DMS53 treated with DMSO at 0.1 percent for 48 hours (cell line): ENCODE data around the gene ESPL1.
"Not testable (repeated sequence)": the region's sequence is repeated elsewhere in the genome, so short reads cannot be mapped to it uniquely, and the experiment has no call there.

ENCODE experiments used
- DNase-seq: peaks from one replicate; lab custom pipeline; 2025; ENCODE audit not compliant: unreplicated experiment; lab: John Stamatoyannopoulos, UW

ESPL1 gene

GRCh38 chr12:53297106-53297505 lies 29.0 kb downstream of the ESPL1 start:
- not testable (repeated sequence) for DNase-seq

- DNase-seq: no peak
Measured at GRCh38 chr12:53298164-53298563, 30.1 kb downstream of the ESPL1 start.

GRCh38 chr12:53299101-53299453 lies 31.0 kb downstream of the ESPL1 start:
- DNase-seq: no peak

DNA sequence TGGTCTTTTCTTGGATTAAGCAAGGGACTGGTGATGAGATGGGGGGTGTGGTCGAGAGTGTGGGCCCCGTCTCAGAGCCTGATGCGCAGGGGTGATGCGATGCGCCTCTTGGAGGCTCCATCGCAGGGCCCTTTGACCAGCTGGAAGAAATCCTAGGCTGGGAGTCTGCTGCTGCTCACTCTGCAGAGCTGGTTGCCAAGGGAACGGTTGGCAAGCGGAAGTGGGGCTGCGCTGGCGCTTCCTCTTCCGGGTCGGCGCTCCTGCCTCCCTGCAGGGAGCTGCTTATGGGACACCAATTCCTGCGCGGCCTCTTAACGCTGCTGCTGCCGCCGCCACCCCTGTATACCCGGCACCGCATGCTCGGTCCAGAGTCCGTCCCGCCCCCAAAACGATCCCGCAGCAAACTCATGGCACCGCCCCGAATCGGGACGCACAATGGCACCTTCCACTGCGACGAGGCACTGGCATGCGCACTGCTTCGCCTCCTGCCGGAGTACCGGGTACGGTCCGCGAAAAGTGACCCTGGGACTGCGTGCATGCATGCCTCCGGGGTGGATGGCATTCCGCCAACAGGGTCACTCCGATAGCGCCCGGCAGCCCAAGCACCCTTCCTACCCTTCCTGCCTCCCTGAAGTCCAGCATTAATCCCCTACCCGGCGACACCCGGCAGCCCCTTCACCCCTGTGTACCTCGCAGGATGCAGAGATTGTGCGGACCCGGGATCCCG lies 31.5 kb downstream of the ESPL1 start, which contains the start of gene MYG1:
MYG1 (plus strand) TSS at position 242 of the 727 bp plus-strand sequence; CDS start at position 285, 43 bp downstream.
- peak; percentile 82 for DNase-seq

- no peak for DNase-seq
Measured at GRCh38 chr12:53300187-53300586, 32.1 kb downstream of the ESPL1 start.

GRCh38 chr12:53302903-53303302 lies 34.8 kb downstream of the ESPL1 start:
- DNase-seq: no peak

DNA sequence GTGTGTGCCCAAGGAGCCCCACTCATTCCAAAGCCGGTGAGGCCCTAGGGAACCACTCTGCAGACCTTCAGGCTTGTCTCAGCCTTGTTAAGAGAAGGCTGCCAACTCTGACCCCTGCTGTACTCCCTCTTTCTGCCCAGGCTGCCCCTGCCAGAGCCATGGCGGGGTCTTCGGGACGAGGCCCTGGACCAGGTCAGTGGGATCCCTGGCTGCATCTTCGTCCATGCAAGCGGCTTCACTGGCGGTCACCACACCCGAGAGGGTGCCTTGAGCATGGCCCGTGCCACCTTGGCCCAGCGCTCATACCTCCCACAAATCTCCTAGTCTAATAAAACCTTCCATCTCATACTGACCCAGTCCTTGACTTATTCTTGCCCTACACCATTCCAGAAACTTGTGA lies 38.7 kb downstream of the ESPL1 start:
- no peak for DNase-seq

GRCh38 chr12:53308276-53308675 lies 40.2 kb downstream of the ESPL1 start:
- DNase-seq: no peak

DNA sequence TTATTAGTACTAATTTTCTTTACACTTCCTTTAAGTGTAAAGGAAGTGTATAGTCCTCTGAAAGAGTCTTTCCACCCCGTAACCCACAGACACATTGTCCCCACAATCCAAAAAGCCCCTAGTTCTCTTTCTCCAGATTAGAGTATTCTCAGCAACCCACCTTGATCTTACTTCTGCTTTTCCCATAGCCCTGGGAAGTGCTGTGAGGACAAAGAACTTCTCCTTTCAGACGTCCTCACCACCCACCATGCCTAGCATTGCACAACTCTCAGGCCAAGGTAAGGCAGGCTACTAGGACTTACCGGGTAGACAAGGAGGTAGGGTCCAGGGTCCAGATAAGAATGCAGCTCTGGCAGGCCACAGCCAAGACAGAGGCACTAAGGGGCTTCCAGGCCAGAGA lies 45.9 kb downstream of the ESPL1 start:
- DNase-seq: no peak

DNA sequence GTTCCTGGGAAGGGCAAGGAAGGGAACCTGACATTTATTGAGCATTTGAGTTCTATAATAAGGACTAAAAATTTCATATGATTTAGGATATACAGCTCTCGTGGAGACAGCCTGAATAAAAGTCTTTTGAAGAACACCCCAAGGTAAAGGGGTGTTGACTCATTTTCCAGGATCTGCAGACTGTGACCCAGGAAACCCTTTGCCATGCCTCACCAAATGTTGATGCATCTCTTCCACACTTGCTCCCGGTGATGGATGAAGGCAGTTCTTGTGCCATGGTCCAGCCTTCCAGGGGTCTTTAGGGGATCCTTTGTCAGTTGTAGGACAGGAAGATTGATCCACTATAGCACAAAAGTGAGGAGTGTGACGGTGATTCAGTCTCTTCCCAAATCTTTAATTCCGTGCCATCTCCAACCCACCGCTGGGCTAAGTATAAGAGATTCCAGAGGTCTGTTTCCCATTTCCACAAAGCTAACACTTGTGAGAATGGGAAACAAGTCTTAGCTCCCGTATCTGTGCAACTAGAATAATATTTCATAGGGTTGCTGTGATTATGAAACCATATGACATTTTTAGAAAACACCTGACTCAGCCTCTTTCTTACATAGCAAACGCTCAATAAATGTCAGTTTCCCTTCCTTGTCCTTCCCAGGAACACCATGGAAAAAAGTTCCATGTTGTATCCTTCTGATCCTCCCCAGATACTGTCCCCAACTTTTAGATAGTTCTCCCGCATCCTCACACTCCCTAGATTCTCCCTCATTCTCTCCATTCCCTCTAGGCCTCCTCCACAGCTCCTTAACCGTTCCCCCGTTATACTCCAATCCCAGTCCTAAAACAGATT lies 52.5 kb downstream of the ESPL1 start:
- no peak for DNase-seq

DNA sequence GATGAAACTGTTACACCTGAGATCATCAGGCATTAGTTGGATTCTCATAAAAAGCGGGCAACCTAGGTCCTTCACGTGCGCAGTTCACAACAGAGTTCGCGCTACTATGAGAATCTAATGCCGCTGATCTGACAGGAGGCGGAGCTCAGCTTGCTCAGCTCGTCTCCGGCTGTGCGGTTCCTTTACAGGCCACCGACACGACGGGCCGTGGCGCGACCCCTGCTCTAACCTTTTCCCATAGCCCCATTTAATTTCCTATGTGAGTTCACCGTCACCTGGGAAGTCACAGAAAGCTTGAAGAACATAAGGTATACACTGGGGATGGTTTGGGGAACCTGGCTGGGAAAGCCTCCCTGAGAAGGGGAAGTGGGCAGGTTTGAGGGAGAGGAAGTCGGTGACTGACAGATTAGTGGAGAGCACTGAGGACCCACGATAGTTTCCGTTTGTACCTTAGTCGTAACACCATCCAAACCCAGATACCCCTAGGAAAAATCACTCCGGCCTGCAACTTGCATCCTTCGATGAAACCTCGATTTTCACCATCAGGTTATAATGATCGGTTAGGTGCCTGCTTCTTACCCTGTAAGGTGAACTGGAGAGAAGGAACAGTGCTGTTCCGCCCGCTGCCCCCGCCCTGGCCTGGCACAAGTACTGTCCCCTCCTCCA lies 56.1 kb downstream of the ESPL1 start:
- DNase-seq: no peak

DNA sequence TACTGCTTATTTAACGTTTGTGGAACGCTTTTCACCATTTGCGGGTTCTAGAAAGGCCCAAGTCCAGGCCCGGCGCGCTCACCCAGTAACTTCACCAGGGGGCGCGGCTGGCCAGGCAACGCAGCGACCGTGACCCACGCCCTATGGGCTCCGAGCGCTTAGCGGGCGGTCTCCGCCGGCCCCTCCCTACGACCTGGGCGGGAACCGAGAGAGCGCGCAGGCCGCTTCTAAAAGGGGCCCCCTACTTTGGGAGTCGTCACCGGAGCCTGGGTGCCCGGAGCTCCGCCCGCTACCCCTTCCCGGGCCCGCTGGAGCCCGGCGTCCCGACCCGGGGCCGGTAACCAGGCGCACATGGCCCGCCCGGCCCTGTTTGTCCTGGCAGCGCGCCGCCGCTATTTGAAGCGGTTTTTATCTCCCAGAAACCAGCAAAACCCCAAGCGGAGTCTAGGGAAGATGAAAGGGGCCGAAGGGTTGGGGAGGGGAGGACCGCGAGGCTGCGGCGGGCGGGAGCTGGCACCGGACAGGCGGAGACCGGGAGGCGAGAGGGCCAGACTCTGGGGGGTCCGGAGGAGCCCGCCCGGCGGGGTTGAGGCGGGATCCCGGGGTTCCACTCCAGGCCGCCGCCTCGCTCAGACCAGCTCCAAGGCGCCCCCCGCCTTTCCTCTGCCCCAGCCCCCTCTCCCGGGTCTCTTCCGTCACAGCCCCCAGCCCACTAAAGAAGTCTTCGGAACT lies 56.8 kb downstream of the ESPL1 start:
- peak; percentile 82 for DNase-seq

GRCh38 chr12:53325511-53326061 lies 57.5 kb downstream of the ESPL1 start:
- no peak for DNase-seq

- DNase-seq: no peak
Measured at GRCh38 chr12:53326460-53327185, 58.5 kb downstream of the ESPL1 start.

- peak; percentile 12 for DNase-seq
Measured at GRCh38 chr12:53327435-53328042, 59.4 kb downstream of the ESPL1 start.

- no peak for DNase-seq
Measured at GRCh38 chr12:53328043-53328435, 59.9 kb downstream of the ESPL1 start.

- DNase-seq: no peak
Measured at GRCh38 chr12:53330671-53331070, 62.6 kb downstream of the ESPL1 start.

DNA sequence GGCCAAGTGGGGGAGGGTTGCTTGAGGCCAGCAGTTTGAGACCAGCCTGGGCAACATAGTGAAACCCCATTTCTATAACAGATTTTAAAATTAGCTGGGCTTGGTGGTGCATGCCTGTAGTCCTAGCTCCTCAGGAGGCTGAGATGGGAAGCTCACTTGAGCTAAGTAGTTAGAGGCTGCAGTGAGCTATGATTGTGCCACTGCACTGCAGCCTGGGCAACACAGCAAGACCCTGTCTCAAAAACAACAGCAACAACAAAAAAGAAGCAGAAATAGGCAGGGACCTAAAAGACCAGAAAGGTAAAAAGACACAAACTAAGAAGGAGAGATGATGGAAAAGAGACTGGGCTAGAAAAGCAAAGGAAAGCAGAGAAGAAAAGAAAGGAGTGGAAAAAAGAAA lies 64.2 kb downstream of the ESPL1 start:
- not testable (repeated sequence) for DNase-seq

- no peak for DNase-seq
Measured at GRCh38 chr12:53332744-53333143, 64.6 kb downstream of the ESPL1 start.

DNA sequence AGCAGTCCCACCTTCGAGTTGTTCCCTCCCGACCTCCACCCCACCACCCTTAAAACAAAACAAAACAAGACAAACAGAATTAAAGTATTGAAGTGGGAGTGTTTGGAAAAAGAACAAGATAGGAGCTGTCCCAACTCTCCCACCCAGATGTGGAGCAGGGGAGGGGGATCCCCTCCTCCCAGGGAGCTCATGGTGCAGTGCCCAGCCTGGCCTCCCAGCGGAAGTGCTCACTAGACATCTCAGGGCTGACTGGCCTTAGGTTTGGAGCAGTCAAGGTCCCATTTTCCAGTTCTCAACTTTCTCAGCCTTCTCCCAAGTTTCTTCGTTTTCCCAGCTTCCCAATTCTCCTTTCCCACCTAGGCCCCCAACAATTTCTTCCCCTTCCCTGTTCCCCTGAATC lies 65.2 kb downstream of the ESPL1 start:
- no peak for DNase-seq
